ENCODE measurements around the gene TUBA3E. TPM values are rescaled to one million over a fixed set of nuclear protein-coding genes. Genes with fewer than 3 reads are reported as not detected.
"Not testable (repeated sequence)": the region's sequence is repeated elsewhere in the genome, so short reads cannot be mapped to it uniquely, and the experiment has no call there.

TUBA3E gene
- total RNA-seq: 60.2 TPM
- long read RNA-seq, partial matches to known transcripts: 138 of 151 reads
- long read RNA-seq, other reads (novel, unspliced or antisense): 13 of 151 reads

DNA sequence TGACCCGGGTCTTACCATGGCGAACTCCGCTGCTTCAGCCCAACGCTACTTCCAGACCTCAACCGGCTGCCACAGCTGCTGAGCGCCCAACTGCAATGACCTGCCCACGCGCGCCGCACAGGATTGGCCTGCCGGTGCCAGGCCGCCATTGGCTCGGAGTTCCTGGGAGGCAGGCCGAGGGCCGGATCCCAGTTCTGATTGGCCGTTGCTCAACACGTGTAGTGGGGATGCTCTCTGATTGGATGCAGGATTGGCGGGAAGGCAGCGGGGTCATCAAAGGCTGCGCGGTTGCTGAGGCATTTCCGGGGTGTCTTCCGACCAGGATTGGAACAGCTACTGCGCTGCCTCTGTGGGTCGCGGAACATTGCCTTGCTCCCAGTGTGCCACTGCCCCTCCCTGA, at the start of gene TUBA3E:
TSS of gene TUBA3E (minus strand) at position 97 of the 400 bp plus-strand sequence. CDS start at position 18, 79 bp downstream.
- intact Hi-C loops (cut with micrococcal nuclease): no loop called here
- ATAC-seq: no peak
- no peak for DNase-seq

DNA sequence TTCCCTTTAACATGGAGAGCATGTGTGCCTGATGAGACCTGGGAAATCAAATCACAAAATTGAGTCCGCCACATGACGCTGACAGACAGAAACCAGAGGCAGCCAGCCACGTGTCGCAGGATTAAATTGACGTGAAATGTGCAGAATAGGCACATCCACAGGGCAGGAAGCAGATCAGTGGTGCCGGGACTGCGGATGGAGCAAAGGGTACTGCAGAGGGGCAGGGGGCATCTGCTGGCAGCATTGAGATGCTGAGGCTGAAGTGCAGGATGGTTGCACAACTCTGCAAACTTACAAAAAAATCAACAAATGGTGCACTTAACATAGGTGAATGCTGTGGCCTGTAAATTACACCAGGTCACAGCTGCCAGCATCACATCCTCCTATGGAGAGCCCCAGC, 48.2 kb upstream of the TUBA3E start:
- ATAC-seq: no peak
- intact Hi-C loops (cut with micrococcal nuclease): no loop called here
- no peak for DNase-seq

DNA sequence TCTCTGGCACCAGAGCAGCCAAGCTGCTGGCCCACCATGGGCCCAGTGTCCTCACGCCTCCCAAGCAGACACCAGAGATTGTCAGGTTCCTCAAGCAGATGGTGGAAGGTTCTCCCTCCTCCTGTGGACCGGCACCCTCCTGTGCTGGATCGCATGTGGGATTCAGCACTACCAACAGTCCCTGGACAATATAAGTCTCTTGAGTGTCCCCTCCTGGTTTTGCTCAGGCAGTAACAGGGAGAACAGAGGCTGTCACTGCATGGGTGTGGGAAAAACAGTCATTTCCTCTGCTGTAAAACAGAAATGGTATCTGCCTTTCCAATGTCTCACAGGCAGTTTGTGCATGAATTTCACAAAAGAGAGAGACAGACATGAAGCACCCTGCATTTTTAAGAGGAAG, 47.7 kb upstream of the TUBA3E start:
- ATAC-seq (no peak), DNase-seq (no peak)
- intact Hi-C loops (cut with micrococcal nuclease): no loop called here

DNA sequence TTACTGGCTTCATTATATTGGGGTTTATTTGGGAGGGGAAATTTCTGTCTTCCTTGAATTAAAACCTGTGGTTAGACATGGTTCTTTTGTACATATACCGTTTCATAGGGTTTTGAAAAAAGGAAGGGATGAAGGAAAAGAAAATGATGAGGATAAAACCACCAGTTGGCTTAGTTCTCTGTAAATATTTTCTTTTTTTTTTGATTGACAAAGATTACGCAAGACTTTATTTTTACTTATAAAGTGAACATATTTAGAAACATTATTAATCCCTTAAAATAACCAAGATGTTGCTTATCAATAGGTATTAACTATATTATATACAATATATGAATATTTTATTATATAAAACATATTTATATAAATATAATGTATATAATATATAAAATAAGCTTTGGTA, 45.1 kb upstream of the TUBA3E start:
- DNase-seq (no peak), ATAC-seq (no peak)
- intact Hi-C loops (cut with micrococcal nuclease): no loop called here

DNA sequence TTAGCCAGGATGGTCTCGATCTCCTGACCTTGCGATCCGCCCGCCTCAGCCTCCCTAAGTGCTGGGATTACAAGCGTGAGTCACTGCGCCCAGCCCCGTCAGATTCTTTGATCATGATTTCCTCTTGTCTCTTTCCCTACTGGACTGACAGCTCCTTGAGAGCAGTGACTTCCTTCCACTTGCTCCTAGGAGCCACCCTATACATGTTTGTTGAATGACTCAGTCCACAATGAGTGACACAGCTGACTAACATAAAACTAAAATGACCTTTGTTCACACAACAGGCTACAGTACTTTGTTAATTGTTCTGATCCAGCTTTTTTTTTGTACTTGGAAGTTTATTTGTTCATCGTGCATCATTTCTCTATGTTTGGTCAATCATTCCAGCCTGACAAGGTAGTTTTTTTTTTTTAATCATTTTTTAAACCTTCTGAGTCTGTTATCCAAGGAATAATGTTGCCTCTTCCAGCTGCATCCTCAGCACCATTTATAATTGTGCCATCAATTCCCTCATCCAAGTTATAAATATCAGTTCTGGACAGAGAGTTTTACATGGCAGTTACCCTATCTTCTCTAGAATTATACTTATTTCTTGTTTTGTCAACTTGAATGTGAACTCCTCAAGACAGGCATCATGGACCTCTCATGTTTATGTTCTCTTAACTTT, 42.9 kb upstream of the TUBA3E start:
- intact Hi-C loops (cut with micrococcal nuclease): no loop called here
- DNase-seq (no peak), ATAC-seq (no peak)

DNA sequence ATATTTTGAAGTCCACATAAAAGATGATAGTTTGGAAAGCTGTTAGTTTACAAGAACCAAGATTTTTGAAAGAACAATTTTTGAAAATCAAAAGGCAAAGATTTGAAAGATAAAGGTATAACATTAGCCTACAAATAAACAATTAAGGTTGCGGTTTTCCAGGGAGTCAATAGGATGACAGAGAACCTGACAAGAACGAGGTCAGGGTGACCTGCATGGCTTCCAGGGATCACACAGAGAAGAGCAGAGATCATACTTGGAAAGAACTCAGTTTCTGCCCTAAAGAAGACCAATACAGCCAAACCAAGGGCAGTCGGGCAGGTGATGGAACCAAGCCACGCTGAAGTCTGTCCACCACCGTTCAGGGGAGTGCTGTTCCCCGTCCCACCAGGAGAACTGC, 41.3 kb upstream of the TUBA3E start:
- intact Hi-C loops (cut with micrococcal nuclease); DNase-seq; ATAC-seq: not testable (repeated sequence)

DNA sequence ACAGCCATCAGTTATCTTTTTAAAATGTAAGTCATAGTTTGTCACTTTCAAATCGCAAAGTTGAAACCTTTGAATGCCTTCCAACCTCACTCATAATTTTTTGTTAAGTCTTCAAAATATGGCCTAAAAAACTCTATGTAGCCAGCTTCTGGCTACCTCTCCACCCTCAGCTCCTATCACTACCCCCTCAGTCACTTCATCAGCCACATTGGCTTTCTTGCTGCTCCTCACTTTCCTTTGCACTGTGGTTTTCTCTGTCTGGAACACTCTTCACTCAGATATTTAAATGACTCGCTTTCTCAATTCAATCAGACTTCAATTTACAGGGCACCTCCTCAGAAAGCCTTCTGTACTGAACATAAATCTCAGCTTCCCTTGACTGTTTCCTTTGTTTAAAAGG, 34.8 kb upstream of the TUBA3E start:
- DNase-seq; ATAC-seq; intact Hi-C loops (cut with micrococcal nuclease): not testable (repeated sequence)

DNA sequence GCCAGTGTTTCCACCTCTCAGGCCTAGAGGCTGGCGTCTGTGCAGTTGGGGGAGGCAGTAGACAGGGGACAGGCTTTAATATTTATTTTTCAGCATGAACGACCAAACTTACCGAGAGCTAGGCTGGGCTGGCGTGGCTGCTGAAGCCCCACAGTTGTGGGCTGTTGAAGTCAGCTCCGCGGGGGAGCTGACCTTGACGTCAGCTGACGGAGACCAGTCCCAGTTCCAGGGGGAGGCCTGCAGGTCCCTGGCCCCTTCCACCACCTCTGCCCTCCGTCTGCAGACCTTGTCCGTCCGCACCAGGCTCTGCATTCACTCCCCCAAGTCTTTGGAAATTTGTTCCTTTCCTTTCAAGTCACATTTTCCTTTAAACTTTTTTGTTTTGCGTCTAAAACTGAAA, 33.4 kb upstream of the TUBA3E start:
- no peak for DNase-seq
- no peak for ATAC-seq
- intact Hi-C loops (cut with micrococcal nuclease): no loop called here

DNA sequence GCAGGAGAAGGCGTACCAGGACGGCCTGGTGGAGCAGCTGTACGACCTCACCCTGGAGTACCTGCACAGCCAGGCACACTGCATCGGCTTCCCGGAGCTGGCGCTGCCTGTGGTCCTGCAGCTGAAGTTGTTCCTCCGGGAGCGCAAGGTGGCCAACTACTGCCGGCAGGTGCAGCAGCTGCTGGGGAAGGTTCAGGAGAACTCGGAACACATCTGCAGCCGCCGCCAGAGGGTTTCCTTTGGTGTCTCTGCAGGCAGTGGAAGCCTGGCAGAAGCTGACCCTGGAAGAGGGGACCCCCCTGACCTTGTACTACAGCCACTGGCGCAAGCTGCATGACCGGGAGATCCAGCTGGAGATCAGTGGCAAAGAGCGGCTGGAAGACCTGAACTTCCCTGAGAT, 32.7 kb upstream of the TUBA3E start:
- ATAC-seq; intact Hi-C loops (cut with micrococcal nuclease); DNase-seq: not testable (repeated sequence)

DNA sequence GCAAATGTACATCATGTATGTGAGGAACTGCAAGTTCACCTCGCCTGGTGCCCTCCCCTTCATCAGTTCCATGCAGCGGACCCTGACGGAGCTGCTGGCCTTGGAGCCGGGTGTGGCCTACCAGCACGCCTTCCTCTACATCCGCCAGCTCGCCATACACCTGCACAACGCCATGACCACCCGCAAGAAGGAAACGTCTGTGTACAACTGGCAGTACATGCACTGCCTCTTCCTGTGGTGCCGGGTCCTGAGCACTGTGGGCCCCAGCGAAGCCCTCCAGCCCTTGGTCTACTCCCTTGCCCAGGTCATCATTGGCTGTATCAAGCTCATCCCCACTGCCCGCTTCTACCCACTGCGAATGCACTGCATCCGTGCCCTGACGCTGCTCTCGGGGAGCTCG, 32.1 kb upstream of the TUBA3E start:
- DNase-seq; intact Hi-C loops (cut with micrococcal nuclease); ATAC-seq: not testable (repeated sequence)

DNA sequence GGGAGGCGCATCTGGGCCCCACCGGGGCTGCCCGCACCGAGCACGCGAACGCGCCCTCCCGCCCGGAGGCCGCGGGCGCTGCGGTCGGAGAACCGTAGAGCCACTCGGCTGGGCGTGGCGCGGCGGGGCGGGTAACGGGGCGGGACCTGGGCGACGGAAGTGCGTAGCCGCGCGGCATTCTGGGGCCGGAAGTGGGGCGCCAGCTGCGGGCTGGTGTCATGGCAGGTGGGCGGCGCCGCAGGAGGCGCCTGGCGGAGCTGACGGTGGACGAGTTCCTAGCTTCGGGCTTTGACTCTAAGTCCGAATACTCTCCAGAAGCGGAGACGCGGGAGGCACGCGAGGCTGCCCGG, 30.9 kb upstream of the TUBA3E start:
- peak; percentile 93 for ATAC-seq
- DNase-seq: peak; percentile 74
- intact Hi-C loops (cut with micrococcal nuclease): not testable (repeated sequence)

DNA sequence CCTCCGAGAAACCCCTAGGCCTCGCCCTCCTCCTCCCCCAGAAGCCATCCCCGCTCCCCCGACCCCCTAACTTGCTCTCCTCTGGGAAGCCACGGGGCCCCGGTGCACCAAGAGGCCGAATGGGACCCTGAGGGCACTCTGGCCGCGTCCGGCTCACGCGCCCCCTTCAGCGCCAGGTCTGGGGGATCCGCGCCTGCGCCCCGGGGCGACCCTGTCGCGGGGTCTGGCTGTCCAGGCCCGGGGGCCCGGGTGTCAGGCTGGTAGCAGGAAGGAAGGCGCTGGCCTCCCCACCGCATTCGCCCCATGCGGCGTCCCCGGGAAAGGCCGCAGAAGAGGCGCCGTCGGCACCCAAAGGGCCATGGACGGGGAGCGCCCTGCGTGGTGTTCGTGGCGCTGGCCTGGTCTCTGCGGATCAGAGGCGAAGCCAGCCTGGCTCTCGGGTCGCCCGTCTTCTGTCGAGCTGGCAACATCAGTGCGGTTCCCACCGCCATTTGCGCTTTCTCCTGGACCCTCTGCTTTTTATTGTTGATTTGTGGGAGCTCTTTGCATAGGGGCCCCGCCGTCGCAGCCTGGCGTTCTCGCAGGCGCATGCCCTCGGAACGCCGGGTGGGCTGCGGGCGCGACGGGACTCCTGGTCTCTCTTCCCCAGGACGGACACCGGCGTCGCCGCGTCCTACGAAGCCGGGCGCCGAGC, 30.4 kb upstream of the TUBA3E start:
- intact Hi-C loops (cut with micrococcal nuclease); ATAC-seq; DNase-seq: not testable (repeated sequence)

DNA sequence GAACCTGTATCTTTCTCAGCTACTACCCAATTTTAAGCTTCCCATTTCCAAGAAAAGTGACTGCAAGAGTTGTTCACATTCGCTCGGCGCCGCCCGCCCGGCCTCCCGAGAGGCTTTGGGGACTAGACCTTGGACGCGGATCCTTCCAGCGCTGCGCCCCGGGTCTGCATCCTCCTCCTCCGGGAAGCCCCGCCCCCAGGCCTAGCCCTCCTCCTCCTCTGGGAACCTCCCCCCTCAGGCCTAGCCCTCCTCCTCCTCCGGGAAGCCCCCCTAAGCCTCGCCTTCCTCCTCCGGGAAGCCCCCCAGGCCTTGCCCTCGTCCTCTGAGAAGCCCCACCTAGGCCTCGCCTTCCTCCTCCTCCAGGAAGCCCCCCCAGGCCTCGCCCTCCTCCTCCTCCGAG, 29.8 kb upstream of the TUBA3E start:
- DNase-seq; ATAC-seq; intact Hi-C loops (cut with micrococcal nuclease): not testable (repeated sequence)

DNA sequence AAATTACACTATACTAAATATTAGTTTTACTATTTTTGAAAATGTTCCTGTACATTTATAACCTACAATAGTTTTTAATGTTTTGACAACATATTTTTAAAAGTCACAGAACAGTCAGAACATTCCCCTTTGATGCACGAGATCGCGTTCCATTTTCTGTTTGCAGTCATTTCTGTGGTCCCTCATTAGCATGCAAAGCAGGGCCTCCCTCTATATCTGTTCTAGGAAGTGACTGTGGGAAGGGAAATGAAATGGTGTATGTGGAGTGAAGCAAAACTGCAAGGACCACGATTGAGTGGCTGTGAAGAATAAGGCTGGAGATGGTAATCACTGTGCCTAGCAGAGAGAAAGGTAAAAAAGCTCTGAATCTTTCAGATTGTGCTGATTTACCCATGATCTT, 24.3 kb upstream of the TUBA3E start:
- DNase-seq; intact Hi-C loops (cut with micrococcal nuclease); ATAC-seq: not testable (repeated sequence)

DNA sequence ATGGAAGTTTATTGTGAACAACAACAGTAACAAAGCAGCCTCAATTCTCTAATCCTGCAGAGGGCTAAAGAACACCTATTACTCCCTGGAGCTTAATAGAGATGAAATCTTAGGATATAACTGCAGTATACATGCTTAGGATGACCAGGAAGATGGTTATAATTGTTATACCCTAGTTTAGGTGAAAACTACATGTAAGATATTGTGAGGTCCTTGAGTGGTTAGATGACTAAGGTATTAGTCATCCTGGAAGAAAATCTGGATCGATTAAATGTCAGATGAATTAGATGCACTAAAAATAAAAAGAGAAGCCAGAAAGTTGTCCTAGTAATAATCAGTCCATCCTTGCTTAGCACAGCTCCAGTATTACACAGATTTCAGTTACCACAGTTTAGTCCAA, 22.3 kb upstream of the TUBA3E start:
- intact Hi-C loops (cut with micrococcal nuclease); ATAC-seq; DNase-seq: not testable (repeated sequence)

DNA sequence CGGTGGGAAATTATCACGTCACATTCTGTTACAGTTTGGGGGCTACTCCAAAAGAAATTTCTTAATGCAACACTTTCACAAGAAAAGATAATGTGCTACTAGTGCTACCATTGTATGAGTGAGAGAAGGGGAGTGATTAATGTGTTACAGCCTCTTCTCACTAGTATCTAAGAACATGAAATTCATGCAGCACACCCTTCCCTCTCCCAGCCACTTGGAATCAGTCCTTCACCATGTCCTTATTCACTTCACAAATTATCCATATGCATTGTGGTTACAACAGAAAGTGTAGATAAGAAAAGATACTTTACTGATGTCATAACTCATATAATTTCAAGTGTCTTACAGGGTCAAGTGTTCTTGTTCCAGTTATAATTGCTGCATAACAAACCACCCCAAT, 20.9 kb upstream of the TUBA3E start:
- DNase-seq; ATAC-seq; intact Hi-C loops (cut with micrococcal nuclease): not testable (repeated sequence)

DNA sequence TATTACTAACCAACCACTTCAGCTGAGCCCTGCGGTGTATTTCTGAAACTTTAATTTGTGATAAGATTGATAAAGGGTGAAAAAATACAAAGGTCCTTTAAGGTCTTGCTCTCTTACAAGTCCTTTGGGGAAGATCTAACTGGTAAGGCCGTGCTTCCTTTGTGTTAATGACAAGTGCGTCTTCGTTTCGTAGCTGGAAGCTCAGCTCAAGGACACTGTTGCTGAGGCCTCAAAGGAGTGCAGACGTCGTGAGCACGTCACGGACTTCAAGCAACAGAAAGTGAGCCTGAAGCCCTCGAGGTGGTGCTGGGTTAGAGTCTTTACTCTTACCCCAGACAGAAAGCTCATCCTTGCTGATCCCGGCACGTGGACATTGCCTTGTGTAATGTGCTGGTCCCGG, 8.8 kb upstream of the TUBA3E start:
- ATAC-seq; intact Hi-C loops (cut with micrococcal nuclease); DNase-seq: not testable (repeated sequence)

DNA sequence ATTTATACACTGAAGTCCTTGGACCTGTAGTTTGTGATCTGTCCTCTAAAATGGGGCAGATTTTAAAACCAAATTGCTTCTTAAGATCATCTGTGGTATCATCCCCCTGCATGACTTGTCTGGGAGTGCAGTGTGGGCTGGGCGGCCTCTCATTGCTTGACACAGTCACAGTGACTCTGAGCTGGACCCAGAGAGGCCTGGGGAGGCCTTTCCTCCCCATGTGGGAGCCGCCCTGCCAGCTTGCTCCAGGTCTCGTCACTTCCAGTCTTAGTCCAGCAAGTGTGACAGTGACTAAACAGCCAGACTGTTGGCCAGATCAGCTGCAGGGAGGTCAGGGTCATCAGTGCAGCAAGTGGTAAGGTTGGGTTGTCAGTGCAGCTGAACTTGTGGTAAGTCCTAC, 4.9 kb upstream of the TUBA3E start:
- DNase-seq; intact Hi-C loops (cut with micrococcal nuclease): not testable (repeated sequence)
- ATAC-seq: peak; percentile 43

DNA sequence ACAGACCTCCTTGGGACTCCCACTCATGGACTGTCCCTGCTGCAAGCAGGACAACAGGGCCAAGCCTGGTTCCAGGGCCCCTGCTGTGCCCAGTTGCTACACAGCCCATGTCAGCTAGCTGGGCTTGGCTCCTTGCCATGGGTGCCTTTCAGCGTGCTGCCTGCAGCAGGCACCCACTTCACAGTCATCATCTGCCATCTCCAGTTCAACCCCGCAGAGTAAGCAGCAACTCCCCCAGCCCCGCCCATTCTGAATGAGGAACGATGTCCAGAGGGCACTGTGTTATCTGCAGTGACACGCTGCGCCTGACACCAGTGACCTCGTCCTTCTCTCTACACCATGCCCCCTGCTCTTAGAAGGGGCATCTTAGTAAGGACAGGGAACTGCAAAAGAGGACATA, 4.3 kb upstream of the TUBA3E start:
- intact Hi-C loops (cut with micrococcal nuclease): not testable (repeated sequence)
- DNase-seq (peak; percentile 81), ATAC-seq (peak; percentile 96)

DNA sequence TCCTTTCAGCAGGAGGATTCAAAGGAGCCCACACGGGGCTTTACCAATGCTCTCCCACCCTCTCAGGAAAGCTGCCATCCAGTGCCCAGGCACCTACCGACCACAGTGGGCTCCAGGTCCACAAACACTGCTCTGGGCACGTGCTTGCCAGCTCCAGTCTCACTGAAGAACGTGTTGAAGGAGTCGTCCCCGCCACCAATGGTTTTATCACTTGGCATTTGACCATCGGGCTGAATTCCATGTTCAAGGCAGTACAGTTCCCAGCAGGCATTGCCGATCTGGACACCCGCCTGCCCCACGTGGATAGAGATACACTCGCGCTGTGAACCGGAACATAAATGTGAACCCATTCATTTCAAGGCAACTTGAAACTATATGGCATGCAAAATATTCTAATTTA, 2.2 kb downstream of the TUBA3E start:
- intact Hi-C loops (cut with micrococcal nuclease): not testable (repeated sequence)
- ATAC-seq (peak; percentile 93), DNase-seq (peak; percentile 49)
